IMR-90 (cell line): Measurements from ENCODE around the gene TAS2R9. TPM values are rescaled to one million over a fixed set of nuclear protein-coding genes. Genes with fewer than 3 reads are reported as not detected.

Source experiments
- ATAC-seq: fragments of 200-7000 bp; cut with Tn5 transposase; 2 replicates; pipeline ENCODE4 v1.9.1; 2020; ENCODE audit warnings: low read depth, mild to moderate bottlenecking, moderate library complexity
- BruUV-seq: library from RNA; stranded (reverse); fragments of 400-500 nt; replicated peaks from 2 replicates; lab custom pipeline; 2021; lab: Mats Ljungman, UMichigan
- CTCF ChIA-PET: fragments of 300-600 bp; formaldehyde crosslinking; extraction: SDS; loops from one replicate; lab custom pipeline; 2021; ENCODE audit warnings: antibody characterized with exemption; lab: Yijun Ruan, JAX
- POLR2A ChIA-PET: fragments of 300-600 bp; sonication (Branson Sonifier 250); formaldehyde crosslinking; loops from one replicate; lab custom pipeline; 2022; ENCODE audit warnings: antibody characterized with exemption; ENCODE audit not compliant: unreplicated experiment; lab: Charles Lee
- DNase-seq: peaks from one replicate; pipeline ENCODE4 v3.0.0; 2013
- H2AFZ ChIP-seq: replicated peaks from 2 replicates; pipeline ENCODE3; 2013; ENCODE audit warnings: low read length, mild to moderate bottlenecking; ENCODE audit not compliant: poor library complexity
- H2AK5ac ChIP-seq: 2 replicates; pipeline ENCODE4 v1.6.1; 2013; ENCODE audit warnings: low read depth, low read length, inconsistent platforms
- H2AK9ac ChIP-seq: replicated peaks from 2 replicates; pipeline ENCODE3; 2013; ENCODE audit warnings: mild to moderate bottlenecking, low read depth, low read length, moderate library complexity; ENCODE audit not compliant: poor library complexity
- H2BK120ac ChIP-seq: 2 replicates; pipeline ENCODE4 v1.6.1; 2013; ENCODE audit warnings: low read depth, low read length, inconsistent platforms
- H2BK15ac ChIP-seq: 3 replicates; pipeline ENCODE4 v1.6.1; 2013; ENCODE audit warnings: low read depth, low read length, inconsistent platforms
- H2BK20ac ChIP-seq: 2 replicates; pipeline ENCODE4 v1.6.1; 2013; ENCODE audit warnings: low read depth, mild to moderate bottlenecking, inconsistent platforms, low read length, moderate library complexity
- H2BK5ac ChIP-seq: 2 replicates; pipeline ENCODE4 v1.6.1; 2013; ENCODE audit warnings: mild to moderate bottlenecking, low read depth, low read length, inconsistent platforms; ENCODE audit not compliant: poor library complexity, severe bottlenecking
- H3K14ac ChIP-seq: replicated peaks from 2 replicates; pipeline ENCODE4 v1.6.1; 2013; ENCODE audit warnings: low read depth, low read length, inconsistent platforms
- H3K18ac ChIP-seq: 2 replicates; pipeline ENCODE4 v1.6.1; 2013; ENCODE audit warnings: low read depth, low read length, control low read depth
- H3K23ac ChIP-seq: 2 replicates; pipeline ENCODE4 v1.6.1; 2013; ENCODE audit warnings: low read depth, low read length, inconsistent platforms
- H3K27ac ChIP-seq: 2 replicates; pipeline ENCODE4 v1.5.1; 2013; ENCODE audit warnings: mild to moderate bottlenecking, control low read depth, low read length; ENCODE audit not compliant: insufficient read depth
- H3K27me3 ChIP-seq: 2 replicates; pipeline ENCODE4 v1.6.1; 2013; ENCODE audit warnings: low read length; ENCODE audit not compliant: control insufficient read depth, insufficient read depth
- H3K36me3 ChIP-seq: 2 replicates; pipeline ENCODE4 v1.6.1; 2013; ENCODE audit warnings: low read length, mixed read lengths; ENCODE audit not compliant: control insufficient read depth, insufficient read depth
- H3K4ac ChIP-seq: 2 replicates; pipeline ENCODE4 v1.6.1; 2013; ENCODE audit warnings: low read depth, low read length, inconsistent platforms
- H3K4me1 ChIP-seq: 2 replicates; pipeline ENCODE4 v1.6.1; 2013; ENCODE audit warnings: low read length, mixed read lengths; ENCODE audit not compliant: control insufficient read depth, insufficient read depth
- H3K4me2 ChIP-seq: 2 replicates; pipeline ENCODE4 v1.6.1; 2013; ENCODE audit warnings: low read depth, mild to moderate bottlenecking, control low read depth, low read length, moderate library complexity
- H3K4me3 ChIP-seq: 2 replicates; pipeline ENCODE4 v1.5.1; 2013; ENCODE audit warnings: low read depth, mild to moderate bottlenecking, control low read depth, low read length, moderate library complexity; ENCODE audit not compliant: insufficient read depth
- H3K56ac ChIP-seq: 2 replicates; pipeline ENCODE4 v1.6.1; 2013; ENCODE audit warnings: low read length, inconsistent platforms; ENCODE audit not compliant: insufficient read depth; ENCODE audit errors: extremely low read depth
- H3K79me1 ChIP-seq, 2 experiments: 2 replicates each; pipeline ENCODE4 v1.6.1; 2013; ENCODE audit warnings: low read length in 2 of 2, inconsistent platforms in 1 of 2, low read depth in 1 of 2
- H3K9ac ChIP-seq: 2 replicates; pipeline ENCODE4 v1.6.1; 2013; ENCODE audit warnings: low read depth, low read length, control low read depth
- H3K9me1 ChIP-seq: 2 replicates; pipeline ENCODE4 v1.6.1; 2013; ENCODE audit warnings: low read length, inconsistent platforms; ENCODE audit not compliant: insufficient read depth
- H3K9me3 ChIP-seq: 2 replicates; pipeline ENCODE4 v1.6.1; 2013; ENCODE audit warnings: low read length; ENCODE audit not compliant: control insufficient read depth, insufficient read depth
- H4K20me1 ChIP-seq: 2 replicates; pipeline ENCODE4 v1.6.1; 2013; ENCODE audit warnings: low read length, inconsistent platforms; ENCODE audit not compliant: insufficient read depth
- H4K5ac ChIP-seq: 2 replicates; pipeline ENCODE4 v1.6.1; 2013; ENCODE audit warnings: mild to moderate bottlenecking, low read depth, low read length, control low read depth
- H4K8ac ChIP-seq, 2 experiments: 2 replicates each; pipeline ENCODE4 v1.6.1; 2013; ENCODE audit warnings: low read depth in 2 of 2, low read length in 2 of 2, control low read depth in 1 of 2, inconsistent platforms in 1 of 2
- H4K91ac ChIP-seq: 2 replicates; pipeline ENCODE4 v1.6.1; 2013; ENCODE audit warnings: low read depth, low read length, inconsistent platforms; ENCODE audit not compliant: insufficient read depth
- RCOR1 ChIP-seq: IDR thresholded peaks from 2 replicates; pipeline ENCODE4 v1.6.1; 2012; ENCODE audit warnings: mild to moderate bottlenecking, low read length, improper control_type of control experiment; ENCODE audit not compliant: insufficient replicate concordance
- WGBS, 2 experiments: methylation state at CpG; one replicate each; pipeline versions ENCODE4 v1.1.5 to v1.1.7; 2013; ENCODE audit warnings: missing lambda C conversion rate in 2 of 2; ENCODE audit not compliant: insufficient read length in 1 of 2; ENCODE audit errors: extremely low coverage in 2 of 2; 5-methylcytosine and 5-hydroxymethylcytosine counted together
- dilution Hi-C: fragments of 300-500 bp; cut with HindIII; formaldehyde crosslinking; loops from one replicate; pipeline ENCODE4 v1.14.3; 2018; ENCODE audit warnings: low sequenced_read_pairs; ENCODE audit not compliant: unreplicated experiment
- in situ Hi-C: fragments of 300-500 bp; cut with MboI; formaldehyde crosslinking; loops from 3 replicates; pipeline ENCODE4 v1.14.3; 2019; ENCODE audit warnings: low sequenced_read_pairs, inconsistent platforms, mixed read lengths
- intact Hi-C: fragments of 100-400 bp; cut with micrococcal nuclease; formaldehyde crosslinking; loops from 2 replicates; pipeline ENCODE4 v1.10.0; 2022
- polyA plus RNA-seq, 3 experiments: library from polyadenylated mRNA; depleted of rRNA; stranded (reverse); fragments of >200 nt; gene quantifications; 2 replicates each; pipeline ENCODE4 v1.2.3, GENCODE V29; 2012; ENCODE audit warnings: low replicate concordance in 1 of 3
- total RNA-seq: library from RNA; depleted of rRNA; stranded (reverse); fragments of >200 nt; gene quantifications from 2 replicates; pipeline ENCODE4 v1.2.3, GENCODE V29; 2012

Gene TAS2R9
- total and polyA plus RNA-seq, 2 of the 4 experiments (the other 2 are of a cell fraction) = not detected

GRCh38 chr12:10849425-10849878 lies 39.5 kb upstream of the TAS2R9 start, which contains the start of gene PRR4:
Gene PRR4 (minus strand): TSS chr12:10849475. CDS start chr12:10849437, 38 bp downstream.
- Histone ChIP-seq H3K4ac (no peak within 1 kb of the TSS), H3K27ac (no peak within 1 kb of the TSS), H3K27me3 (no peaks in the 10 kb centered on the region), H2BK15ac (no peak within 1 kb of the TSS), H4K5ac (no peak within 1 kb of the TSS), H3K23ac (no peak within 1 kb of the TSS), H2BK5ac (no peak within 1 kb of the TSS), H3K4me1 (no peaks in the 10 kb centered on the region), H2AK5ac (no peak within 1 kb of the TSS), H3K9me3 (no peaks in the 10 kb centered on the region), H2AK9ac (no peak within 1 kb of the TSS), H3K4me2 (no peak within 1 kb of the TSS), H3K9me1 (peaks cover 7% of the 10 kb centered on the region; the same call in 1 of the 2 replicates), H2AFZ (no peak within 1 kb of the TSS), H3K9ac (no peak within 1 kb of the TSS), H2BK120ac (no peak within 1 kb of the TSS), H4K20me1 (no peaks in the 10 kb centered on the region), H3K14ac (no peak within 1 kb of the TSS), H3K18ac (no peak within 1 kb of the TSS), H4K8ac (no peak within 1 kb of the TSS), H3K56ac (no peak within 1 kb of the TSS), H2BK20ac (no peak within 1 kb of the TSS), H3K36me3 (no peaks in the 10 kb centered on the region), H4K91ac (no peak within 1 kb of the TSS), H3K79me1 (0 out of 4 replicates have a peak, but pooled peaks cover 0 to 6% of the 10 kb centered on the region in 2 experiments), H3K4me3 (no peak within 1 kb of the TSS)
- no TSS peak for BruUV-seq
- dilution Hi-C loops (no loop called here), in situ Hi-C loops (no loop called here), intact Hi-C loops (no loop called here)
- WGBS, 2 experiments = no CpG with 5 or more reads among the region's 4 CpGs
- DNase-seq = no peak
- POLR2A ChIA-PET = no interaction called here
- TF ChIP-seq RCOR1 = no peak
- CTCF ChIA-PET = interaction anchor here (1.5 kb wide), 1 partner anchor 14 kb away, joined by 3 read pairs; no protein-coding TSS in a partner anchor
- ATAC-seq = no peak
